Measurements from ENCODE around the gene MIOS. TPM values are rescaled to one million over a fixed set of nuclear protein-coding genes. Genes with fewer than 3 reads are reported as not detected.

The MIOS gene
- total RNA-seq, 2 experiments from 2014 or later, result 35.1 to 36.8 TPM

Other genes with a start within 250 kb of the MIOS start
- gene COL28A1, start 31.0 kb upstream of the MIOS start, total RNA-seq, result under 1 TPM; 0.16 to 0.36 TPM
- gene UMAD1, start 73.9 kb downstream of the MIOS start, total RNA-seq, result 10 to 100 TPM; 11.1 to 11.2 TPM
- gene RPA3, start 151.7 kb downstream of the MIOS start, total RNA-seq, result 10 to 100 TPM; 28.9 to 32.9 TPM

Data from CD8-positive, alpha-beta T cell (primary cell).